ENCODE measurements around the gene BRD3.

Gene BRD3

GRCh38 chr9:134054891-134055811 lies 12.7 kb downstream of the BRD3 start:
- TF ChIP-seq POLR2A (IDR thresholded peaks at IDR 0.05; ENCODE audit: low read depth, low read length): no peak
- no peak for DNase-seq (ENCODE audit: insufficient read length, low spot score)
- no peak for FAIRE-seq

GRCh38 chr9:134053941-134054761 lies 13.7 kb downstream of the BRD3 start:
- FAIRE-seq (no peak), DNase-seq (ENCODE audit: insufficient read length, low spot score) (no peak)
- TF ChIP-seq POLR2A (IDR thresholded peaks at IDR 0.05; ENCODE audit: low read depth, low read length): no peak

GRCh38 chr9:134053401-134053871 lies 14.4 kb downstream of the BRD3 start:
- FAIRE-seq (no peak), DNase-seq (ENCODE audit: insufficient read length, low spot score) (no peak)
- TF ChIP-seq POLR2A (IDR thresholded peaks at IDR 0.05; ENCODE audit: low read depth, low read length): no peak

GRCh38 chr9:134052941-134053340 lies 14.9 kb downstream of the BRD3 start:
- FAIRE-seq (no peak), DNase-seq (ENCODE audit: insufficient read length, low spot score) (no peak)
- TF ChIP-seq POLR2A (IDR thresholded peaks at IDR 0.05; ENCODE audit: low read depth, low read length): no peak

- FAIRE-seq (no peak), DNase-seq (ENCODE audit: insufficient read length, low spot score) (no peak)
- no peak for TF ChIP-seq POLR2A (IDR thresholded peaks at IDR 0.05; ENCODE audit: low read depth, low read length)
Observed at GRCh38 chr9:134052491-134052890, 15.3 kb downstream of the BRD3 start.

GRCh38 chr9:134051319-134051718 lies 16.5 kb downstream of the BRD3 start:
- no peak for TF ChIP-seq POLR2A (IDR thresholded peaks at IDR 0.05; ENCODE audit: low read depth, low read length)
- FAIRE-seq: no peak
- DNase-seq (ENCODE audit: insufficient read length, low spot score): no peak

GRCh38 chr9:134050726-134051125 lies 17.1 kb downstream of the BRD3 start:
- no peak for TF ChIP-seq POLR2A (IDR thresholded peaks at IDR 0.05; ENCODE audit: low read depth, low read length)
- FAIRE-seq (no peak), DNase-seq (ENCODE audit: insufficient read length, low spot score) (no peak)

GRCh38 chr9:134049772-134050588 lies 17.8 kb downstream of the BRD3 start:
- no peak for DNase-seq (ENCODE audit: insufficient read length, low spot score)
- no peak for TF ChIP-seq POLR2A (IDR thresholded peaks at IDR 0.05; ENCODE audit: low read depth, low read length)
- FAIRE-seq: no peak

GRCh38 chr9:134049236-134049635 lies 18.6 kb downstream of the BRD3 start:
- no peak for TF ChIP-seq POLR2A (IDR thresholded peaks at IDR 0.05; ENCODE audit: low read depth, low read length)
- no peak for DNase-seq (ENCODE audit: insufficient read length, low spot score)
- no peak for FAIRE-seq

- no peak for DNase-seq (ENCODE audit: insufficient read length, low spot score)
- no peak for FAIRE-seq
- TF ChIP-seq POLR2A (IDR thresholded peaks at IDR 0.05; ENCODE audit: low read depth, low read length): no peak
Observed at GRCh38 chr9:134048582-134048968, 19.3 kb downstream of the BRD3 start.

GRCh38 chr9:134047868-134048581 lies 19.8 kb downstream of the BRD3 start:
- no peak for DNase-seq (ENCODE audit: insufficient read length, low spot score)
- no peak for TF ChIP-seq POLR2A (IDR thresholded peaks at IDR 0.05; ENCODE audit: low read depth, low read length)
- FAIRE-seq: no peak

- TF ChIP-seq POLR2A (IDR thresholded peaks at IDR 0.05; ENCODE audit: low read depth, low read length): no peak
- FAIRE-seq: no peak
- DNase-seq (ENCODE audit: insufficient read length, low spot score): no peak
Observed at GRCh38 chr9:134046894-134047681, 20.7 kb downstream of the BRD3 start.
